ENCODE results near the gene SLC37A4. TPM values are rescaled to one million over a fixed set of nuclear protein-coding genes. Genes with fewer than 3 reads are reported as not detected.

SLC37A4 gene
- total and polyA plus RNA-seq, 10 of the 15 experiments (the other 5 are each of a cell fraction or from before 2014, with no cell fraction given) = 11.6 to 29.7 (median 20.4) TPM

- TF ChIP-seq REST (IDR thresholded peaks at IDR 0.05; ENCODE audit: low read depth, low read length) = no peak
- TF ChIP-seq CHD2 (IDR thresholded peaks at IDR 0.05; ENCODE audit: borderline replicate concordance, low read depth, low read length) = no peak
- TF ChIP-seq BACH1 (IDR thresholded peaks at IDR 0.05; ENCODE audit: borderline replicate concordance) = no peak
- no peak for TF ChIP-seq BCL11A (IDR thresholded peaks at IDR 0.05; ENCODE audit: low read depth, low read length)
Observed at GRCh38 chr11:119027561-119028345, 2.9 kb downstream of the SLC37A4 start (continued).

GRCh38 chr11:119026970-119027369, 3.7 kb downstream of the SLC37A4 start:
- no peak overlapping the region for H3K27ac ChIP-seq (ENCODE audit: control insufficient read depth, insufficient read depth)
- RAD21 ChIA-PET (ENCODE audit: unreplicated experiment) = no interaction called here
- H3K4me3 ChIP-seq = no peak overlapping the region
- no peaks in the 10 kb centered on the region for H3K9me3 ChIP-seq (replicated peaks; ENCODE audit: control insufficient read depth, insufficient read depth, low read length)
- intact Hi-C loops (cut with micrococcal nuclease; ENCODE audit: unreplicated experiment) (no loop called here), in situ Hi-C loops (cut with MboI) (no loop called here)
- BruUV-seq (replicated peaks) = no TSS peak
- H3K4me2 ChIP-seq (ENCODE audit: control insufficient read depth, insufficient read depth) = no peak overlapping the region
- SMC1A ChIA-PET (ENCODE audit: uncharacterized antibody, unreplicated experiment) = interaction anchor here (4.9 kb wide), 1 partner anchor 10 kb away, joined by 40 read pairs; the partner anchor contains the start of genes RPS25 and TRAPPC4
- WGBS (ENCODE audit: insufficient coverage, insufficient replicate concordance, low lambda C conversion rate, missing lambda C conversion rate) = 94% methylated on average over 2 of the region's 2 CpGs
- peaks cover 13% of the 10 kb centered on the region for H3K79me2 ChIP-seq (ENCODE audit: control insufficient read depth, insufficient read depth, low read length)
- peaks cover 5 to 8% of the 10 kb centered on the region in 2 experiments; a peak in 3 of 4 replicates for H3K36me3 ChIP-seq (ENCODE audit: control insufficient read depth in 2 of 2, insufficient read depth in 2 of 2, low read length in 1 of 2)
- no peak overlapping the region for H2AFZ ChIP-seq (ENCODE audit: control insufficient read depth, low read depth, low read length)
- H4K20me1 ChIP-seq (ENCODE audit: control insufficient read depth, insufficient read depth) = no peaks in the 10 kb centered on the region
- CTCF ChIA-PET = no interaction called here
- peaks cover 14% of the 10 kb centered on the region for H3K4me1 ChIP-seq (ENCODE audit: control insufficient read depth, insufficient read depth, low read length)
- H3K9ac ChIP-seq (ENCODE audit: control insufficient read depth, insufficient read depth, low read length) = no peak overlapping the region
- ATAC-seq (no peak), DNase-seq (ENCODE audit: low read depth, low spot score) (no peak), FAIRE-seq (no peak)
- POLR2A ChIA-PET = interaction anchor here (1.2 to 2.3 kb wide), 2 partner anchors 8 to 10 kb away, joined by 4 to 9 read pairs; partner anchors contain the start of genes RPS25 and TRAPPC4
- H3K27me3 ChIP-seq (replicated peaks in 1 of 2; ENCODE audit: control insufficient read depth in 2 of 2, insufficient read depth in 2 of 2, low read length in 1 of 2) = no peaks in the 10 kb centered on the region
- no peak for TF ChIP-seq RCOR1 (conservative IDR thresholded peaks at IDR 0.05; ENCODE audit: low read depth, low read length)
- TF ChIP-seq ZNF217 (IDR thresholded peaks at IDR 0.05) = no peak
- no peak for TF ChIP-seq HSF1 (IDR thresholded peaks at IDR 0.05; ENCODE audit: low read depth, low read length)
- TF ChIP-seq EP300 (IDR thresholded peaks at IDR 0.05; ENCODE audit: borderline replicate concordance in 1 of 2, control insufficient read depth in 1 of 2, low read depth in 2 of 2, low read length in 2 of 2) = no peak
- no peak for TF ChIP-seq IKZF2 (IDR thresholded peaks at IDR 0.05)
- TF ChIP-seq NFYA (IDR thresholded peaks at IDR 0.05; ENCODE audit: borderline replicate concordance, low read depth, low read length) = no peak
- no peak for TF ChIP-seq SP1 (IDR thresholded peaks at IDR 0.05; ENCODE audit: low read depth, low read length)
- no peak for TF ChIP-seq BHLHE40 (IDR thresholded peaks at IDR 0.05; ENCODE audit: borderline replicate concordance in 1 of 2, low read depth in 2 of 2, low read length in 1 of 2)
- no peak for TF ChIP-seq PML (IDR thresholded peaks at IDR 0.05; ENCODE audit: low read length)
- TF ChIP-seq WRNIP1 (IDR thresholded peaks at IDR 0.05; ENCODE audit: borderline replicate concordance, low read depth, low read length) = no peak
- no peak for TF ChIP-seq RAD21 (IDR thresholded peaks at IDR 0.05; ENCODE audit: insufficient read depth, low read depth, low read length)
- no peak for TF ChIP-seq ELK1 (IDR thresholded peaks at IDR 0.05; ENCODE audit: low read depth, low read length)
- TF ChIP-seq SMAD5 (IDR thresholded peaks at IDR 0.05; ENCODE audit: low read depth) = no peak
